Omental fat pad (tissue), 4 donors: Measurements from ENCODE around the gene MAP3K6. TPM values are rescaled to one million over a fixed set of nuclear protein-coding genes. Genes with fewer than 3 reads are reported as not detected.
A peak's percentile ranks its signal among the peaks of the same experiment; 100 is the strongest.

Experiments
- ATAC-seq: fragments of 150-250 bp; one replicate; pipeline ENCODE4 v1.9.1; 2016; ENCODE audit warnings: mild to moderate bottlenecking, moderate library complexity; ENCODE audit not compliant: low FRiP score
- DNase-seq: peaks from one replicate; pipeline ENCODE4 v3.0.0-alpha.2; 2019; ENCODE audit warnings: low spot score
- CTCF ChIP-seq, 3 donors: fragments of 450-650 bp; IDR thresholded peaks; one replicate each; pipeline ENCODE4 v1.5.1; 2016 to 2017; ENCODE audit warnings: antibody characterized with exemption in 3 of 3, mild to moderate bottlenecking in 3 of 3, moderate library complexity in 2 of 3
- total RNA-seq, 4 donors: library from RNA; depleted of rRNA; stranded (reverse); fragments of >200 nt; gene quantifications; one replicate each; pipeline ENCODE4 v1.1.0, GENCODE V29; 2016

Gene MAP3K6
- total RNA-seq, 4 donors from 2014 or later: 26.8 to 129 (median 43.4) TPM

DNA sequence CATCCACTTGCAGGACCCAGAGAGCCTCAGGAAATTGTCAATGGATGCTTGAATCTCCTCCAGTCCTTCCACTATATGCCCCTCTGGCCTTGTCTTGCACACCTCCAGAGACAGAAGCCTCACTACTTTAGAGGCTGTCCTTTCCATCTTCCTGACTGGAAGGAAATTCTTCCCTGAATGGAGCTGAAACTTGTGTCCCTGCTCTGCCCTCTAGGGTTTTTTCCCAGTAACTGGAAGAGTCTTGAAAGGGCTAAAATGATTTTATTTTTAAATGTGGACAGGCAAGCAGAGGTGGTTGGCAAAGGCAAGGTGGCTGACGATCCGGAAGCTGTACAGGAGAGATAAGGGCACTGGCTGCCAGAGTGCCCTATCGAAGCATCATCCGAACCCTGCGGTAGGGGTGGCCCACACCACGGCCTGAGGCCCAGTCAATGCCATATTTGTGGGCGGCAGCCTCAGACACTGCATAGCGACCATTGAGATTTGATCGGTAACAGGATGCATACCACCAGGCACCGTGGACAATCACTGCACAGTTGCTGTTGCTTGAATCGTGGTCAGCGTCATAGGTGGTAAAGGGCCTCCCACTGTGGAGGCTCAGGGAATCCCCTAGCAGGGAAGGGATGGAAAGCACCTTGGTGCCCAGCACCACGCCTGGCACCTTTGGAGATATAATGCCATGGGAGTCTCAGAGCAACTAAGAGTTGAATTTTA lies 2.3 kb upstream of the MAP3K6 start:
- DNase-seq (no peak), ATAC-seq (no peak)
- no peak for TF ChIP-seq CTCF (IDR thresholded peaks at IDR 0.05)

- TF ChIP-seq CTCF (IDR thresholded peaks at IDR 0.05): no peak
- no peak for DNase-seq
- no peak for ATAC-seq
These were observed 444 bp upstream of the MAP3K6 start for GRCh38 chr1:27367160-27367650.

DNA sequence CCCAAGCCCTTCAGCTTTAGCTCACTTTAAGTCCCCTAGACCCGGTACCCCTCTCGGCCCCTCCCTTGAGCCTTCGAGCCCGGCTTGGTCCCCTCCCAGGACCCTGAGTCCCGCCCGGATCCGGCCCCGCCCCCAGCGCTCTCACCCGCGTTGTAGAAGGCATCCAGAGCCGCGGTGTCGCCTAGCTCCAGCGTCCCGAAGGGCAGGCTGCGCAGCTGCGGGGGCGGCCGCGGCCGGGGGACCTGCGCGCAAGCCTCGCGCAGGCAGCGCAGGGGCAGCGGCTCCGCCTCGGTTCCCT lies 699 bp downstream of the MAP3K6 start:
- ATAC-seq (peak; percentile 51), DNase-seq (peak; percentile 48)
- TF ChIP-seq CTCF (IDR thresholded peaks at IDR 0.05): no peak

DNA sequence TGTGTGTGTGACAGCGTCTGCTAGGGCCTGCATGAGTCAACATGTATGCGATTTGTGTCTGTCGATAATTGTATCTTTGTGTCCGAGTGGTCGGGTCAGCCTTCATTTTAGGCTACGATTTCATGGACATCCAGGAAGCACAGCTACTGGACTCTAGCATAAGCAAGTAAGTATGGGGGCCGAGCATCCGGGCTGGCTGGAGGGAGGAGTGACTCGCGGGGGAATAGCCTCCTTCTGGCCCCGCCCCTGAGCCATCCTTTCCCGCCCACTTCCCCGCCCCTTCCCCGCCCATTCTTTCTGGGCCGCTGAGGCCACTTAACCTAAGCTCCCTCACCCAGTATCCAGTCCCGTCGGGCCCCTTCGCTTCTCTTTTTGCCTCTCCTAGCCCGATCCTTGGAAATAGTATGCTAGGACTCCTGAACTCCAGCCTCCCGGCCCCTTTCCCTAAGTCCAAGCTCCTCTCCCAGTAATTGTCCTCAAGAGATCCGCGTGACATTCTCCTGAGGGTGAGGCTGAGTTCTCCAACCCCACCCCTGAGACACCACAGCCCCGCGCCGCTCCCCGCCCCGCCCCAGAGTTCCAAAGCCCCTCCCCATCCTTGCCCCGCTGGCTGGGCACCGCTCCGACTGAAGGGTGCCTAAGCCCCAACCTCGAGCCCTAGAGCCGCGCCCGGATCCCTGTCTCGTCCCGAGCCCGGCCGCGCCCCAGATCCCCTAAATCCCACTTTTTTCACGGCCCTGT lies 1.2 kb downstream of the MAP3K6 start:
- TF ChIP-seq CTCF (IDR thresholded peaks at IDR 0.05): no peak
- peak; percentile 87 for DNase-seq
- peak; percentile 80 for ATAC-seq

DNA sequence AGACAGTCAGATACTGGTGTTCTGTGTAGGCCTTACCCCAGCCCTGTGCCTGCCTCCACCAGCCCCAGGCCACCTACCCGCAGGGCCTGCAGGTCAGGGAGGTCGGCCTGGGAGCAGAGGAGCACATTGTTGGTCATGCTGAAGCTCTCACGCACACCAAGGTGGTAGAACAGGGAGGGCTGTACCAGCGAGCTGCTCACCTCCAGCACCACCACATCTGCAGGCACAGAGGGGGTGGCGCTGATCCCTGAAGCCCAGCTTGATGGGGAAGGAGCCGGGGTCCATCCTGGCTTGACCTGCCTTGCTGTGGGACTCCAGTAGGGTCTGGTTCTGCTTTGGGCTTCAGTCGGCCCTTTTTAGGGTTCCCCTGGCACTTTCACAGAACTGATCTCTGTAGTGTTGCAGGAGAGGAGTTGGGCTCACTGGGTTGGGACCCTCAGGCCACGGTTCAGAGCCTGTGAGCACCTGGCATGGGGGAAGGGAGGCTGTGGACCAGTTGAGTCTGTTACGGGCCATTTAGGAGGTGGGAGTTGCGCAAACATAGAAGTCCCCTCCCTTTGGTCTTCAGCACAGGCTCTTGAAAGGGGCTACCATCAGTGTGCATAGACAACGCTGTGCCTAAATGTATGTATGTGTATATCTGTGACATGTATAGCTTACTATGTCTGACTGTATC lies 1.9 kb downstream of the MAP3K6 start:
- no peak for TF ChIP-seq CTCF (IDR thresholded peaks at IDR 0.05)
- DNase-seq (no peak), ATAC-seq (no peak)

- ATAC-seq (no peak), DNase-seq (no peak)
- TF ChIP-seq CTCF (IDR thresholded peaks at IDR 0.05): no peak
These were observed 2.7 kb downstream of the MAP3K6 start for GRCh38 chr1:27363766-27364695.
